Activated B cell treated with CpG ODN at 0.5 μM for 24 hours (primary cell): Measurements from ENCODE around the gene GRID2. TPM values are rescaled to one million over a fixed set of nuclear protein-coding genes. Genes with fewer than 3 reads are reported as not detected.

ENCODE experiments used
- ATAC-seq: fragments of 200-7000 bp; cut with Tn5 transposase; one replicate; pipeline ENCODE4 v1.10.0; 2021; ENCODE audit warnings: low read depth, mild to moderate bottlenecking, moderate library complexity
- CTCF ChIA-PET: fragments of 350-600 bp; sonication (Branson Sonifier 250); formaldehyde crosslinking; loops from one replicate; lab custom pipeline; 2021; ENCODE audit warnings: antibody characterized with exemption; lab: Charles Lee
- POLR2A ChIA-PET: fragments of 350-600 bp; sonication (Branson Sonifier 250); formaldehyde crosslinking; loops from one replicate; lab custom pipeline; 2021; ENCODE audit warnings: antibody characterized with exemption; lab: Charles Lee
- DNase-seq: peaks from one replicate; pipeline ENCODE4 v3.0.0; 2022
- H3K27ac Mint-ChIP-seq: one replicate; pipeline ENCODE4 v1.8.0; 2020; ENCODE audit warnings: mixed read lengths
- H3K27me3 Mint-ChIP-seq: one replicate; pipeline ENCODE4 v1.8.0; 2021; ENCODE audit warnings: mixed read lengths
- H3K36me3 Mint-ChIP-seq: one replicate; pipeline ENCODE4 v1.8.0; 2021; ENCODE audit warnings: low read depth, mixed read lengths
- H3K4me1 Mint-ChIP-seq: one replicate; pipeline ENCODE4 v1.8.0; 2021; ENCODE audit warnings: mixed read lengths
- H3K4me3 Mint-ChIP-seq: one replicate; pipeline ENCODE4 v1.8.0; 2020; ENCODE audit warnings: mild to moderate bottlenecking, mixed read lengths
- H3K9me3 Mint-ChIP-seq: one replicate; pipeline ENCODE4 v1.8.0; 2020; ENCODE audit warnings: mixed read lengths
- CTCF ChIP-seq: fragments of 200-600 bp; IDR thresholded peaks from one replicate; pipeline ENCODE4 v1.8.0; 2022; ENCODE audit warnings: antibody characterized with exemption, mild to moderate bottlenecking
- intact Hi-C: fragments of 100-400 bp; cut with micrococcal nuclease; formaldehyde crosslinking; loops from one replicate; pipeline ENCODE4 v1.15.1; 2024
- total RNA-seq: library from RNA; stranded (reverse); gene quantifications from 2 replicates; pipeline ENCODE4 v1.2.3, GENCODE V29; 2022

The GRID2 gene
- total RNA-seq, 1 donor from 2014 or later, result not detected

- H3K27me3 Mint-ChIP-seq, result no peaks in the 10 kb centered on the region
- no peaks in the 10 kb centered on the region for H3K4me1 Mint-ChIP-seq
- ChIA-PET CTCF (no interaction called here), POLR2A (no interaction called here)
- no peak for DNase-seq
- ATAC-seq, result no peak
- no peak for TF ChIP-seq CTCF
- no peak overlapping the region for H3K27ac Mint-ChIP-seq
- intact Hi-C loops, result no loop called here
- H3K9me3 Mint-ChIP-seq, result no peaks in the 10 kb centered on the region
- no peak overlapping the region for H3K4me3 Mint-ChIP-seq
- no peaks in the 10 kb centered on the region for H3K36me3 Mint-ChIP-seq
Measured at GRCh38 chr4:93394545-93395081, 1090.8 kb downstream of the GRID2 start.

GRCh38 chr4:93396272-93396671 lies 1092.5 kb downstream of the GRID2 start:
- intact Hi-C loops, result no loop called here
- ATAC-seq (no peak), DNase-seq (no peak)
- H3K36me3 Mint-ChIP-seq, result no peaks in the 10 kb centered on the region
- H3K4me3 Mint-ChIP-seq, result no peak overlapping the region
- H3K4me1 Mint-ChIP-seq, result no peaks in the 10 kb centered on the region
- ChIA-PET POLR2A (no interaction called here), CTCF (no interaction called here)
- no peak for TF ChIP-seq CTCF
- H3K27ac Mint-ChIP-seq, result no peak overlapping the region
- no peaks in the 10 kb centered on the region for H3K9me3 Mint-ChIP-seq
- no peaks in the 10 kb centered on the region for H3K27me3 Mint-ChIP-seq

GRCh38 chr4:93403571-93403970 lies 1099.8 kb downstream of the GRID2 start:
- Mint-ChIP-seq H3K9me3 (no peaks in the 10 kb centered on the region), H3K36me3 (no peaks in the 10 kb centered on the region), H3K4me1 (no peaks in the 10 kb centered on the region), H3K4me3 (no peak overlapping the region), H3K27ac (no peak overlapping the region), H3K27me3 (no peaks in the 10 kb centered on the region)
- DNase-seq (no peak), ATAC-seq (no peak)
- POLR2A ChIA-PET, result no interaction called here
- CTCF ChIA-PET, result no interaction called here
- TF ChIP-seq CTCF, result no peak
- intact Hi-C loops, result no loop called here

- H3K4me3 Mint-ChIP-seq, result no peak overlapping the region
- intact Hi-C loops, result no loop called here
- no peak overlapping the region for H3K27ac Mint-ChIP-seq
- CTCF ChIA-PET, result no interaction called here
- TF ChIP-seq CTCF, result no peak
- no peaks in the 10 kb centered on the region for H3K4me1 Mint-ChIP-seq
- no peaks in the 10 kb centered on the region for H3K27me3 Mint-ChIP-seq
- ATAC-seq (no peak), DNase-seq (no peak)
- H3K9me3 Mint-ChIP-seq, result no peaks in the 10 kb centered on the region
- POLR2A ChIA-PET, result no interaction called here
- no peaks in the 10 kb centered on the region for H3K36me3 Mint-ChIP-seq
Measured at GRCh38 chr4:93407493-93408275, 1103.9 kb downstream of the GRID2 start.

GRCh38 chr4:93409035-93409434 lies 1105.3 kb downstream of the GRID2 start:
- no peak for TF ChIP-seq CTCF
- H3K27ac Mint-ChIP-seq, result no peak overlapping the region
- no peak for DNase-seq
- no peak for ATAC-seq
- no peaks in the 10 kb centered on the region for H3K9me3 Mint-ChIP-seq
- H3K27me3 Mint-ChIP-seq, result no peaks in the 10 kb centered on the region
- no peak overlapping the region for H3K4me3 Mint-ChIP-seq
- H3K4me1 Mint-ChIP-seq, result no peaks in the 10 kb centered on the region
- ChIA-PET CTCF (no interaction called here), POLR2A (no interaction called here)
- intact Hi-C loops, result no loop called here
- H3K36me3 Mint-ChIP-seq, result no peaks in the 10 kb centered on the region
